CD14-positive monocyte (primary cell): ENCODE measurements around the gene GIT1. TPM values are rescaled to one million over a fixed set of nuclear protein-coding genes. Genes with fewer than 3 reads are reported as not detected.
A peak's percentile ranks its signal among the peaks of the same experiment; 100 is the strongest.

ENCODE experiments used
- DNase-seq, 3 donors: peaks; one replicate each; pipeline ENCODE4 v3.0.0-alpha.2; 2011 to 2022
- H2AFZ ChIP-seq: 2 replicates; pipeline ENCODE4 v1.6.0; 2012; ENCODE audit warnings: mild to moderate bottlenecking, low read depth, low read length, inconsistent platforms; ENCODE audit not compliant: insufficient read depth, poor library complexity, severe bottlenecking
- H3K27ac ChIP-seq, 2 donors: 1 replicate in 1 of 2; 2 replicates in 1 of 2; pipeline ENCODE4 v1.5.1; 2012 to 2013; ENCODE audit warnings: low read length in 2 of 2, control low read depth in 1 of 2, inconsistent platforms in 1 of 2, low read depth in 1 of 2, mild to moderate bottlenecking in 1 of 2
- H3K27me3 ChIP-seq, 2 donors: one replicate each; pipeline versions ENCODE4 v1.6.0 to v1.6.1; 2011 to 2013; ENCODE audit warnings: low read length in 2 of 2; ENCODE audit not compliant: control insufficient read depth in 2 of 2, insufficient read depth in 2 of 2
- H3K36me3 ChIP-seq, 2 donors: replicated peaks in 1 of 2; 1 replicate in 1 of 2; 2 replicates in 1 of 2; pipeline versions ENCODE4 v1.5.1 to v1.6.1; 2012 to 2013; ENCODE audit warnings: low read length in 2 of 2, control low read depth in 1 of 2, inconsistent platforms in 1 of 2, mild to moderate bottlenecking in 1 of 2; ENCODE audit not compliant: insufficient read depth in 2 of 2, control insufficient read depth in 1 of 2
- H3K4me1 ChIP-seq, 2 donors: 1 replicate in 1 of 2; 2 replicates in 1 of 2; pipeline versions ENCODE4 v1.5.1 to v1.6.1; 2012 to 2013; ENCODE audit warnings: low read length in 2 of 2, control low read depth in 1 of 2, inconsistent platforms in 1 of 2, mild to moderate bottlenecking in 1 of 2, moderate library complexity in 1 of 2; ENCODE audit not compliant: insufficient read depth in 2 of 2, control insufficient read depth in 1 of 2
- H3K4me2 ChIP-seq: replicated peaks from 2 replicates; pipeline ENCODE3; 2012; ENCODE audit warnings: low read length, moderate library complexity, mild to moderate bottlenecking; ENCODE audit not compliant: poor library complexity, severe bottlenecking; ENCODE audit errors: extremely low read depth
- H3K4me3 ChIP-seq, 3 experiments: fragments of 200-600 bp in 1 of 3; sonication (generic) in 1 of 3; replicated peaks in 1 of 3; 1 replicate in 2 of 3; 2 replicates in 1 of 3; pipeline ENCODE4 v1.5.1; 2011 to 2013; ENCODE audit warnings: low read length in 3 of 3, mild to moderate bottlenecking in 3 of 3, control low read depth in 2 of 3, low read depth in 2 of 3, inconsistent platforms in 1 of 3, moderate library complexity in 1 of 3
- H3K79me2 ChIP-seq: 2 replicates; pipeline ENCODE4 v1.6.0; 2012; ENCODE audit warnings: mild to moderate bottlenecking, control low read depth, inconsistent platforms, low read length, moderate library complexity; ENCODE audit not compliant: insufficient read depth
- H3K9ac ChIP-seq: 2 replicates; pipeline ENCODE4 v1.6.0; 2017; ENCODE audit warnings: low read length, mild to moderate bottlenecking; ENCODE audit not compliant: insufficient read depth, poor library complexity, severe bottlenecking
- H3K9me3 ChIP-seq, 2 donors: replicated peaks in 1 of 2; 1 replicate in 1 of 2; 2 replicates in 1 of 2; pipeline versions ENCODE4 v1.5.1 to v1.6.1; 2012 to 2013; ENCODE audit warnings: low read length in 2 of 2, control low read depth in 1 of 2; ENCODE audit not compliant: control insufficient read depth in 1 of 2, insufficient read depth in 1 of 2
- H4K20me1 ChIP-seq: 2 replicates; pipeline ENCODE4 v1.6.0; 2012; ENCODE audit warnings: mild to moderate bottlenecking, low read length, control low read depth, moderate library complexity; ENCODE audit not compliant: insufficient read depth
- H3K27ac Mint-ChIP-seq, 7 donors: one replicate each; pipeline ENCODE4 v1.8.0; 2020; ENCODE audit warnings: mild to moderate bottlenecking in 7 of 7, mixed read lengths in 7 of 7, moderate library complexity in 6 of 7, inconsistent platforms in 2 of 7
- H3K27me3 Mint-ChIP-seq, 3 donors: one replicate each; pipeline ENCODE4 v1.8.0; 2021 to 2022; ENCODE audit warnings: low read depth in 3 of 3, mild to moderate bottlenecking in 3 of 3, mixed read lengths in 3 of 3, moderate library complexity in 3 of 3, inconsistent platforms in 1 of 3
- H3K36me3 Mint-ChIP-seq, 2 donors: one replicate each; pipeline ENCODE4 v1.8.0; 2020; ENCODE audit warnings: mixed read lengths in 2 of 2, inconsistent platforms in 1 of 2, mild to moderate bottlenecking in 1 of 2
- H3K4me1 Mint-ChIP-seq: one replicate; pipeline ENCODE4 v1.8.0; 2020; ENCODE audit warnings: mild to moderate bottlenecking, mixed read lengths
- H3K4me3 Mint-ChIP-seq, 2 donors: one replicate each; pipeline ENCODE4 v1.8.0; 2020; ENCODE audit warnings: mild to moderate bottlenecking in 2 of 2, mixed read lengths in 2 of 2, moderate library complexity in 1 of 2
- H3K9me3 Mint-ChIP-seq, 7 donors: one replicate each; pipeline ENCODE4 v1.8.0; 2020 to 2022; ENCODE audit warnings: mixed read lengths in 7 of 7, mild to moderate bottlenecking in 6 of 7, moderate library complexity in 6 of 7, inconsistent platforms in 2 of 7
- WGBS: methylation state at CpG from one replicate; pipeline ENCODE4 v1.1.5; 2013; ENCODE audit warnings: missing lambda C conversion rate; ENCODE audit not compliant: insufficient coverage; 5-methylcytosine and 5-hydroxymethylcytosine counted together
- intact Hi-C, 2 donors: fragments of 100-400 bp; cut with micrococcal nuclease; formaldehyde crosslinking; loops; one replicate each; pipeline versions ENCODE4 v1.15.0 to v1.15.1; 2023
- polyA plus RNA-seq, 3 donors: library from polyadenylated mRNA; depleted of rRNA in 1 of 3; unstranded in 2 of 3; stranded (reverse) in 1 of 3; fragments of 300-500 nt in 2 of 3; fragments of >200 nt in 1 of 3; fragmentation: Illumina TruSeq in 2 of 3; gene quantifications; 1 replicate in 2 of 3; 2 replicates in 1 of 3; pipeline ENCODE4 v1.2.3, GENCODE V29; 2012 to 2021
- TF ChIP-seq, protein P1 (sequence below): fragments of 200-600 bp; IDR thresholded peaks from one replicate; pipeline ENCODE4 v1.8.0; 2022; ENCODE audit warnings: antibody characterized with exemption, mild to moderate bottlenecking

Gene GIT1
- polyA plus RNA-seq, 3 donors: 3.1 to 41.7 (median 4.4) TPM

DNA sequence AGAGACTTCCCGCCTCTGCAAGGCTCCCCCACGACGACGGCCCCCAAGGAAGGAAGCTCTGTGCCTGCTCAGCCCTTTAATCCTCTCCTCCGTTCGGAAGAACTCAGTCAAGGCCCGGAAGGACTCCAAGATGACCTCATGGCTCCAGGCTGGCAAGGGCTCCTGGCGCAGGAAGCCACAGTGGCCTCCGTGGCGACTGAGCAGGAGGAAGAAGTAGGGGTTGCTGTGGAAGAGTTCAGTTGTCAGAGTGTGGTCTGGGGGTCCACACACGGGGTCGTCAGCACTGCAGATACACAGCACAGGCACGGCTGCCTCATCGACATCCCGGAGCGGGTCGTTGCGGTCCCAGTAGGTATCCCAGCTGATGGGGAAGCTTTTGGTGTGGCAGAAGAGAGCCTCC, 26.8 kb downstream of the GIT1 start:
- no peak for DNase-seq
- Mint-ChIP-seq H3K4me1 (peaks cover 64% of the 10 kb centered on the region), H3K9me3 (no peaks in the 10 kb centered on the region), H3K27ac (peak overlapping the region in 6 of 7 donors; percentile 24 to 82 (median 61)), H3K36me3 (peaks cover 14 to 15% of the 10 kb centered on the region in 2 donors), H3K27me3 (peaks cover 0 to 5% (median 0%) of the 10 kb centered on the region in 3 donors), H3K4me3 (peak overlapping the region in 1 of 2 donors; percentile 21)
- Histone ChIP-seq H3K4me1 (peaks cover 56 to 59% of the 10 kb centered on the region in 2 donors), H3K9me3 (no peaks in the 10 kb centered on the region), H3K27me3 (no peaks in the 10 kb centered on the region), H3K9ac (no peak overlapping the region), H3K79me2 (peaks cover 36% of the 10 kb centered on the region), H3K36me3 (no peaks in the 10 kb centered on the region), H3K4me3 (no peak overlapping the region), H3K27ac (peak overlapping the region in 1 of 2 donors; percentile 38), H2AFZ (no peak overlapping the region), H3K4me2 (no peak overlapping the region), H4K20me1 (peaks cover 5% of the 10 kb centered on the region)
- intact Hi-C loops: loop anchor here (10.0 kb wide), 2 partner anchors 52 to 198 kb away; no protein-coding TSS in a partner anchor
- 59% methylated on average over 15 of the region's 18 CpGs for WGBS
- TF ChIP-seq, protein P1, sequence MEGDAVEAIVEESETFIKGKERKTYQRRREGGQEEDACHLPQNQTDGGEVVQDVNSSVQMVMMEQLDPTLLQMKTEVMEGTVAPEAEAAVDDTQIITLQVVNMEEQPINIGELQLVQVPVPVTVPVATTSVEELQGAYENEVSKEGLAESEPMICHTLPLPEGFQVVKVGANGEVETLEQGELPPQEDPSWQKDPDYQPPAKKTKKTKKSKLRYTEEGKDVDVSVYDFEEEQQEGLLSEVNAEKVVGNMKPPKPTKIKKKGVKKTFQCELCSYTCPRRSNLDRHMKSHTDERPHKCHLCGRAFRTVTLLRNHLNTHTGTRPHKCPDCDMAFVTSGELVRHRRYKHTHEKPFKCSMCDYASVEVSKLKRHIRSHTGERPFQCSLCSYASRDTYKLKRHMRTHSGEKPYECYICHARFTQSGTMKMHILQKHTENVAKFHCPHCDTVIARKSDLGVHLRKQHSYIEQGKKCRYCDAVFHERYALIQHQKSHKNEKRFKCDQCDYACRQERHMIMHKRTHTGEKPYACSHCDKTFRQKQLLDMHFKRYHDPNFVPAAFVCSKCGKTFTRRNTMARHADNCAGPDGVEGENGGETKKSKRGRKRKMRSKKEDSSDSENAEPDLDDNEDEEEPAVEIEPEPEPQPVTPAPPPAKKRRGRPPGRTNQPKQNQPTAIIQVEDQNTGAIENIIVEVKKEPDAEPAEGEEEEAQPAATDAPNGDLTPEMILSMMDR: no peak

DNA sequence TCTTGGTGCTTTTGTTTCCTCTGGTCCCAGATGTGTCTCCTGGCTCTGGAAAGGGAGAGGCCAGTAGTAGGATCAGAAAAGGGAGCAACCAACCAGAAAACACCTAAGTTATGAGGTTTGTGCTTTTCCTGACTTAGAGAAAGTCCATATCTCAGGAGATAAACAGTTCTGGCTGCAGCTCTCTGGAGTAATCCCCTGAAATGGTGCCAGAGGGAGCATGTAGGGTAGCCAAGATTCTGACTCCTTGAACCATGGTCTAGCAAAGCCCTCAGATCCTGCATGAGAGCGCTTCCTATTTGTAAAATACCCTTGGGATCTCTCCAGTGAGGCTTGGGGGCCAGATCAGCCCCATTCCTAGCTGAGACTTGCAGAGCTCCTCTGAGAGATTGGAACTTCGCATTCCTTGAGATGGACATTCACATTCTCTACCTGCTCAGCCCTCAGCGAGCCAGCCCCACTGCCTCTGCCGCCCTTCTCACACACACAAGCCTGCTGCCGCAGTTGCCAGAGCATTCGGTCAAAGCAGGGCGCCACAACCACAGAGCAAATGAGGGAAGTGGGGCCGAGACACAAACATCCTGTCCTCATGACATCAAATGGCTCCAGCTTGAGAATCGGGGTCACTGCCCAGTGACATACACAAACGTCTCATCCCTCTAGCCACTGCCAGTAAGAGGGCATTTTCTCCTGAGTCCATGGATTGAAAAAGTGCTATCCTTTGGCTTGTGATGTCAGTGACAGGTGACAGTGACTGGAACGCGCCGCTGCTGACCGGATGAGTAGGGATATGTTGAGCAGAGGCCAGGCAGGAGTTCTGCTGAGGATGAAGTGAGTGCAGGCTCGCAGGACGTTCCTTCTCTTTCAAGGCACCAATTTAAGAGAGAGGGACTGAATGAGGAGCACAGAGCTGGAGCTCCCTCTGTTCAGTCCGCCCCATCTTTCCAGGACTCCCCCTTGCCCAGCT, 27.6 kb downstream of the GIT1 start:
- peaks cover 5% of the 10 kb centered on the region for H4K20me1 ChIP-seq
- H3K27me3 Mint-ChIP-seq: peaks cover 0 to 5% (median 0%) of the 10 kb centered on the region in 3 donors
- no peaks in the 10 kb centered on the region for H3K9me3 ChIP-seq
- H3K4me3 Mint-ChIP-seq: peak overlapping the region; percentile 21 to 73
- H3K36me3 Mint-ChIP-seq: peaks cover 14 to 15% of the 10 kb centered on the region in 2 donors
- peak overlapping the region; percentile 36 to 82 (median 63) for H3K27ac Mint-ChIP-seq
- H3K27ac ChIP-seq: peak overlapping the region in 1 of 2 donors; percentile 38
- no peaks in the 10 kb centered on the region for H3K27me3 ChIP-seq
- H3K4me2 ChIP-seq: peak overlapping the region; percentile 23
- peak overlapping the region; percentile 45 for H2AFZ ChIP-seq
- intact Hi-C loops: loop anchor here (10.0 kb wide), 2 partner anchors 53 to 197 kb away; no protein-coding TSS in a partner anchor
- TF ChIP-seq, protein P1: no peak
- peaks cover 36% of the 10 kb centered on the region for H3K79me2 ChIP-seq
- H3K9ac ChIP-seq: no peak overlapping the region
- no peaks in the 10 kb centered on the region for H3K9me3 Mint-ChIP-seq
- H3K36me3 ChIP-seq: no peaks in the 10 kb centered on the region
- WGBS: 22% methylated on average over 8 of the region's 17 CpGs
- DNase-seq: peak in 2 of 3 donors; percentile 44 to 55
- H3K4me1 Mint-ChIP-seq: peaks cover 64% of the 10 kb centered on the region
- peaks cover 53 to 54% of the 10 kb centered on the region in 2 donors for H3K4me1 ChIP-seq
- H3K4me3 ChIP-seq: no peak overlapping the region
